SU-DHL-6 (cell line): ENCODE data around the gene HMG20B.

Source experiments
- EZH2phosphoT487 ChIP-seq: fragments of 200-600 bp; sonication (generic), shearing (Covaris generic); conservative IDR thresholded peaks from 2 replicates; pipeline ENCODE4 v1.6.1; 2018; ENCODE audit warnings: mild to moderate bottlenecking, antibody characterized with exemption, low read length, moderate library complexity, mixed read lengths
- TF ChIP-seq, protein P1 (sequence below): fragments of 200-600 bp; sonication (generic); IDR thresholded peaks from one replicate; pipeline ENCODE4 v1.5.1; 2017; ENCODE audit warnings: antibody characterized with exemption, mild to moderate bottlenecking, low read length, moderate library complexity; ENCODE audit not compliant: insufficient read depth, poor library complexity, severe bottlenecking

DNA sequence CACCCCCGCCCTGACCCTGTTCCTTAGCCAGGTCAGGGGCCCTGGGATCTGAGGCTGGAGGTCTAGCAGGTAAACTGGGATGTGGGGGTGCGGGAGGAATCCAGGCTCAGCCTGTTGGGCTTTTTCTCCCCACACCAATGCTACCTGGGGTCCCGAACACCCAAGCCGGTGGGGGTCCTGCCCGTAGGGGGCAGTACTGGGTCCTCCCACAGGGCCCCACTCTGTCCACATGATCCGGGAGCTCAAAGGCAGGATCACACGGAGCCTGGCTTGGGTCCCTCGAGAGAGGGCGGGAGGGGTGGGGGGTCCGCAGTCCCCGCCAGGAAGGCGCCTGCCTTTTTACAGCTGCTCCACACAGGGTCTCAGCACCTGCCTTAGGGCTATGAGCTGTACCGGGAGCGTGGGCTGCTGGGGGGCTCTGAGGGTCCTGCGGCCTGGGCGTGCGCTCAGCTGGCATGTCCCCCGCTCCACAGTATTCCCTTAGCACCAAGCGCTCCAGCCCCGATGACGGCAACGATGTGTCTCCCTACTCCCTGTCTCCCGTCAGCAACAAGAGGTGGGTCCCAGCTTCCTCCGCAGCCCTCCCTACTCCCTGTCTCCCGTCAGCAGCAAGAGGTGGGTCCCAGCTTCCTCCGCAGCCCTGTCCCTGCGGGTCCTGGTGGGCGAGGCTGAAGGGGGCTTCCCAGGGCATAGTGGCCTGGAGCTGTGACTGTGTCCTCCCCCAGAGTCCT lies 46.1 kb upstream of the HMG20B start:
- TF ChIP-seq, protein P1, sequence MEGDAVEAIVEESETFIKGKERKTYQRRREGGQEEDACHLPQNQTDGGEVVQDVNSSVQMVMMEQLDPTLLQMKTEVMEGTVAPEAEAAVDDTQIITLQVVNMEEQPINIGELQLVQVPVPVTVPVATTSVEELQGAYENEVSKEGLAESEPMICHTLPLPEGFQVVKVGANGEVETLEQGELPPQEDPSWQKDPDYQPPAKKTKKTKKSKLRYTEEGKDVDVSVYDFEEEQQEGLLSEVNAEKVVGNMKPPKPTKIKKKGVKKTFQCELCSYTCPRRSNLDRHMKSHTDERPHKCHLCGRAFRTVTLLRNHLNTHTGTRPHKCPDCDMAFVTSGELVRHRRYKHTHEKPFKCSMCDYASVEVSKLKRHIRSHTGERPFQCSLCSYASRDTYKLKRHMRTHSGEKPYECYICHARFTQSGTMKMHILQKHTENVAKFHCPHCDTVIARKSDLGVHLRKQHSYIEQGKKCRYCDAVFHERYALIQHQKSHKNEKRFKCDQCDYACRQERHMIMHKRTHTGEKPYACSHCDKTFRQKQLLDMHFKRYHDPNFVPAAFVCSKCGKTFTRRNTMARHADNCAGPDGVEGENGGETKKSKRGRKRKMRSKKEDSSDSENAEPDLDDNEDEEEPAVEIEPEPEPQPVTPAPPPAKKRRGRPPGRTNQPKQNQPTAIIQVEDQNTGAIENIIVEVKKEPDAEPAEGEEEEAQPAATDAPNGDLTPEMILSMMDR: peak; percentile 29
- TF ChIP-seq EZH2phosphoT487: no peak
